Gastroesophageal sphincter (tissue), 3 donors: ENCODE data around the gene CFAP58.

Experiments
- CTCF ChIP-seq, 4 experiments: fragments of 200-600 bp in 2 of 4; fragments of 450-650 bp in 2 of 4; sonication (generic) in 1 of 4; IDR thresholded peaks; one replicate each; pipeline ENCODE4 v1.5.1; 2017 to 2019; ENCODE audit warnings: antibody characterized with exemption in 4 of 4, mild to moderate bottlenecking in 2 of 4, moderate library complexity in 2 of 4
- EP300 ChIP-seq: sonication (generic); formaldehyde crosslinking; IDR thresholded peaks from one replicate; pipeline ENCODE4 v1.6.1; 2017; ENCODE audit warnings: antibody characterized with exemption, mild to moderate bottlenecking
- POLR2A ChIP-seq, 2 donors: fragments of 450-650 bp; IDR thresholded peaks; one replicate each; pipeline ENCODE4 v1.6.1; 2017; ENCODE audit warnings: antibody characterized with exemption in 2 of 2, mild to moderate bottlenecking in 2 of 2, moderate library complexity in 1 of 2

GRCh38 chr10:104449391-104449790 lies 95.8 kb downstream of the CFAP58 start:
- TF ChIP-seq EP300 (no peak), CTCF (IDR thresholded peaks at IDR 0.05) (no peak), POLR2A (IDR thresholded peaks at IDR 0.05) (no peak)
